Stomach (tissue), 9 donors: ENCODE measurements around the gene LCE1B. TPM values are rescaled to one million over a fixed set of nuclear protein-coding genes. Genes with fewer than 3 reads are reported as not detected.
A peak's percentile ranks its signal among the peaks of the same experiment; 100 is the strongest.

Experiments used
- DNase-seq, 2 donors: peaks; one replicate each; pipeline versions ENCODE4 v3.0.0 to v3.0.0-alpha.2; 2013 to 2019
- H3K27ac ChIP-seq, 5 donors: fragments of 200-600 bp in 4 of 5; sonication (generic) in 4 of 5; one replicate each; pipeline ENCODE4 v1.5.1; 2013 to 2019; ENCODE audit warnings: mild to moderate bottlenecking in 1 of 5, moderate library complexity in 1 of 5
- H3K27me3 ChIP-seq, 3 donors: fragments of 200-600 bp; sonication (generic); one replicate each; pipeline ENCODE4 v1.5.1; 2017 to 2019; ENCODE audit warnings: mixed run types in 1 of 3
- H3K36me3 ChIP-seq, 4 donors: fragments of 200-600 bp; sonication (generic); 1 replicate in 3 of 4; 2 replicates in 1 of 4; pipeline ENCODE4 v1.5.1; 2016 to 2019
- H3K4me1 ChIP-seq, 4 donors: fragments of 200-600 bp; sonication (generic); one replicate each; pipeline ENCODE4 v1.5.1; 2016 to 2019
- H3K4me3 ChIP-seq, 4 donors: fragments of 200-600 bp; sonication (generic) in 3 of 4; one replicate each; pipeline ENCODE4 v1.5.1; 2016 to 2019; ENCODE audit warnings: mild to moderate bottlenecking in 1 of 4
- H3K9me3 ChIP-seq, 4 donors: fragments of 200-600 bp; sonication (generic); one replicate each; pipeline ENCODE4 v1.5.1; 2016 to 2019
- EP300 ChIP-seq: sonication (generic); formaldehyde crosslinking; IDR thresholded peaks from one replicate; pipeline ENCODE4 v1.6.1; 2017; ENCODE audit warnings: antibody characterized with exemption
- POLR2A ChIP-seq, 4 donors: fragments of 450-650 bp; IDR thresholded peaks; one replicate each; pipeline ENCODE4 v1.6.1; 2016; ENCODE audit warnings: antibody characterized with exemption in 4 of 4, control low read depth in 2 of 4, mild to moderate bottlenecking in 1 of 4, moderate library complexity in 1 of 4
- POLR2AphosphoS5 ChIP-seq, 3 donors: sonication (generic); formaldehyde crosslinking; IDR thresholded peaks; one replicate each; pipeline ENCODE4 v1.6.1; 2016; ENCODE audit warnings: antibody characterized with exemption in 3 of 3
- WGBS, 5 donors: extraction: QIAGEN DNeasy Blood & Tissue Kit in 3 of 5; methylation state at CpG; one replicate each; pipeline versions ENCODE4 v1.1.5 to v1.1.7; 2013 to 2018; 5-methylcytosine and 5-hydroxymethylcytosine counted together
- intact Hi-C: fragments of 100-400 bp; cut with DNase I; formaldehyde crosslinking; loops from one replicate; pipeline ENCODE4 v1.15.1; 2023; ENCODE audit warnings: low total_unique reads
- polyA plus RNA-seq, 3 donors: library from polyadenylated mRNA; stranded (reverse); fragments of 200-250 nt; gene quantifications; one replicate each; pipeline ENCODE4 v1.2.3, GENCODE V29; 2013
- total RNA-seq, 5 donors: library from RNA; depleted of rRNA; stranded (reverse); fragments of >200 nt; gene quantifications; one replicate each; pipeline versions ENCODE4 v1.1.0 to v1.2.3, GENCODE V29; 2014 to 2016
- TF ChIP-seq, protein P1 (sequence below), 7 experiments: fragments of 450-650 bp in 4 of 7; fragments of 200-600 bp in 3 of 7; sonication (generic) in 3 of 7; IDR thresholded peaks; one replicate each; pipeline ENCODE4 v1.5.1; 2016 to 2019; ENCODE audit warnings: antibody characterized with exemption in 7 of 7, control low read depth in 2 of 7, mild to moderate bottlenecking in 1 of 7
- donor health status: healthy with polysubstance abuse.
- donor health status: Bipolar disorder and iron deficiency.
- donor health status: healthy.

LCE1B gene
- total and polyA plus RNA-seq, 8 donors: not detected

DNA sequence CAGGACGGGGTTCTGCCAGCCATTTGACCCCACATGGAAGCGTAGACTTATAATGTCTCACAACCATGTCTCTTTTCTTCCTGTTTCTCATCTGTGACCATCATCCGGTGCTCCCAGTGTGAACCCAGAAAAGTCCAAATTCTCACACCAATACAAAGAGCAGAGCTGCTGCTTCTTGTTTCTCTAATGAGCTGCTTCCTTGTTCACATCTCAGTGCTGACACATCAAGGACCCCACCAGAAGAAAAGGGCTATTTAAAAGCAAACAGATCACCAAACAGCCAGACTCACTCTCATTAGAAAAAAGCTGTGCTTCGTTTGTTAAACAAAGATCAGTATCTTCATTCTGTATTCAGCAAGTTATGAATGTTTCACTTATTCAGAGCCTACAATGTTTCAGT, 16.1 kb upstream of the LCE1B start:
- Histone ChIP-seq H3K9me3 (no peaks in the 10 kb centered on the region), H3K27ac (no peak overlapping the region), H3K36me3 (no peaks in the 10 kb centered on the region), H3K27me3 (no peaks in the 10 kb centered on the region), H3K4me1 (no peaks in the 10 kb centered on the region), H3K4me3 (no peak overlapping the region)
- peak in 1 of 2 donors; percentile 12 for DNase-seq
- intact Hi-C loops: no loop called here
- TF ChIP-seq EP300: no peak
- no peak for TF ChIP-seq POLR2AphosphoS5 (IDR thresholded peaks at IDR 0.05)
- no peak for TF ChIP-seq POLR2A (IDR thresholded peaks at IDR 0.05)
- TF ChIP-seq, protein P1, sequence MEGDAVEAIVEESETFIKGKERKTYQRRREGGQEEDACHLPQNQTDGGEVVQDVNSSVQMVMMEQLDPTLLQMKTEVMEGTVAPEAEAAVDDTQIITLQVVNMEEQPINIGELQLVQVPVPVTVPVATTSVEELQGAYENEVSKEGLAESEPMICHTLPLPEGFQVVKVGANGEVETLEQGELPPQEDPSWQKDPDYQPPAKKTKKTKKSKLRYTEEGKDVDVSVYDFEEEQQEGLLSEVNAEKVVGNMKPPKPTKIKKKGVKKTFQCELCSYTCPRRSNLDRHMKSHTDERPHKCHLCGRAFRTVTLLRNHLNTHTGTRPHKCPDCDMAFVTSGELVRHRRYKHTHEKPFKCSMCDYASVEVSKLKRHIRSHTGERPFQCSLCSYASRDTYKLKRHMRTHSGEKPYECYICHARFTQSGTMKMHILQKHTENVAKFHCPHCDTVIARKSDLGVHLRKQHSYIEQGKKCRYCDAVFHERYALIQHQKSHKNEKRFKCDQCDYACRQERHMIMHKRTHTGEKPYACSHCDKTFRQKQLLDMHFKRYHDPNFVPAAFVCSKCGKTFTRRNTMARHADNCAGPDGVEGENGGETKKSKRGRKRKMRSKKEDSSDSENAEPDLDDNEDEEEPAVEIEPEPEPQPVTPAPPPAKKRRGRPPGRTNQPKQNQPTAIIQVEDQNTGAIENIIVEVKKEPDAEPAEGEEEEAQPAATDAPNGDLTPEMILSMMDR (IDR thresholded peaks at IDR 0.05): no peak
- WGBS, 5 donors: 39 to 61% (median 58%) methylated on average over 4 of the region's 4 CpGs

DNA sequence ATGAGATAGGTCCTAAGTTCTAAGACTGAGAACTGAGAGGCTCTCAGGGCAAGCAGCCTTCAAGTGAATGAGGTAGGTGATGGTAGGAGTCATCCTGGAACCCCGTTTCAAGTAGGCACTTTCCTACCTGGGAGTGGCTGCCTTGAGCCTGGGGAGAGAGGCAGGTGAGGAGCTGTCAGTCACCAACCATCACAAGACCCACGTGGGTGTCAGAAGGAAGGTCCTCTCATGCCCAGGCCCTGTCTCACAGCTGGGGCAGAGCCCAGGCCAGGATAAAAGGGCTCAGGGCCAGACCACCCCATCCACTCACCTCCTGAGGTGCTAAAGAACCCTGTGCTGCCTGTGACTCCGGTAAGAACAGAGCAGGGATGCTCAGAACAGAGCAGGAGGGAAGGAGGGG, 15.3 kb upstream of the LCE1B start, which contains the start of gene LCE1D:
LCE1D (plus strand) TSS at position 301 of the 400 bp plus-strand sequence. CDS start 1,074 bp downstream, outside the sequence.
- intact Hi-C loops: no loop called here
- H3K9me3 ChIP-seq: no peaks in the 10 kb centered on the region
- no peak within 1 kb of the TSS for H3K4me3 ChIP-seq
- WGBS, 5 donors: 31 to 51% (median 37%) methylated on average over 2 to 3 of the region's 3 CpGs
- H3K27me3 ChIP-seq: no peaks in the 10 kb centered on the region
- TF ChIP-seq EP300 (no peak), POLR2AphosphoS5 (IDR thresholded peaks at IDR 0.05) (no peak), POLR2A (IDR thresholded peaks at IDR 0.05) (no peak)
- TF ChIP-seq, protein P1 (IDR thresholded peaks at IDR 0.05): no peak
- H3K4me1 ChIP-seq: no peaks in the 10 kb centered on the region
- H3K27ac ChIP-seq: no peak within 1 kb of the TSS
- H3K36me3 ChIP-seq: no peaks in the 10 kb centered on the region
- no peak for DNase-seq

DNA sequence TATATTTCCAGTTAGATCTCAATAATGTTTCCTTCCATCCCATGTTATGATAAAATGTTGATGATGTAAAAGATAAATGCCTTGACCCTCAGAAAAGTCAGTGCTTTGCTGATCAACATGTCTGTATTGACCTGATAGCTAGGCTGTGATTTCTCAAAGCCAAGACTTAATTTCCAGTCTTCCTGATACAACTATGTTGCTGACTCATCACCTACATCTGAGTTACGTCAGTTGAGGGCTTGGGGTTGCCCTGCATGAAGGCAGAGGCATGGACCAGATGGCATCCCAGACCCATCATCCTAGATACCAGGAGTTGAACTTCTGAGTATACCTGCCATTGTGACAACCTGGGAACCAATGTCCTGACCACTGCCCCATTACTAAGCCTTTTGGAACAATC, 10.4 kb upstream of the LCE1B start:
- no peak overlapping the region for H3K27ac ChIP-seq
- H3K36me3 ChIP-seq: no peaks in the 10 kb centered on the region
- intact Hi-C loops: no loop called here
- H3K9me3 ChIP-seq: no peaks in the 10 kb centered on the region
- WGBS, 5 donors: 52 to 67% (median 67%) methylated on average over 1 of the region's 1 CpG
- peaks cover 0 to 2% (median 0%) of the 10 kb centered on the region in 3 donors for H3K27me3 ChIP-seq
- TF ChIP-seq POLR2AphosphoS5 (IDR thresholded peaks at IDR 0.05) (no peak), POLR2A (IDR thresholded peaks at IDR 0.05) (no peak), EP300 (no peak)
- TF ChIP-seq, protein P1 (IDR thresholded peaks at IDR 0.05): no peak
- no peaks in the 10 kb centered on the region for H3K4me1 ChIP-seq
- no peak for DNase-seq
- no peak overlapping the region for H3K4me3 ChIP-seq

DNA sequence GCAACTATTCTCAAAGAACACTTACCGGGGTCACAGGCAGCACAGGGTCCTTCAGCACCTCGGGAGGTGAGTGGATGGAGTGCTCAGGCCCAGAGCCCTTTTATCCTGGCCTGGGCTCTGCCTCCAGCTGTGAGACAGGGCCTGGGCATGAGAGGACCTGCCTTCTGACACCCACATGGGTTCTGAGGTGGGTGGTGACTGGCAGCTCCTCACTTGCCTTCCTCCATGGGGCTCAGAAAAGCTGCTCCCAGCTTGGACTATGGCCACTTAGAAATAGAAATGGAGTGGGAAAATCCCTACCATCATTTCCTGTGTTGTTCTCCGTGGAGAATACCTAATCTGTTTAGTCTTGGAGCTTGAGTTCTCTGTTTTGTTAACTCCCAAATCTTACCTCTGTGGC, 5.2 kb upstream of the LCE1B start, which contains the start of gene LCE1C:
LCE1C (minus strand) TSS at position 76 of the 400 bp plus-strand sequence. CDS start 1,173 bp downstream, outside the sequence.
- TF ChIP-seq POLR2AphosphoS5 (IDR thresholded peaks at IDR 0.05): no peak

DNA sequence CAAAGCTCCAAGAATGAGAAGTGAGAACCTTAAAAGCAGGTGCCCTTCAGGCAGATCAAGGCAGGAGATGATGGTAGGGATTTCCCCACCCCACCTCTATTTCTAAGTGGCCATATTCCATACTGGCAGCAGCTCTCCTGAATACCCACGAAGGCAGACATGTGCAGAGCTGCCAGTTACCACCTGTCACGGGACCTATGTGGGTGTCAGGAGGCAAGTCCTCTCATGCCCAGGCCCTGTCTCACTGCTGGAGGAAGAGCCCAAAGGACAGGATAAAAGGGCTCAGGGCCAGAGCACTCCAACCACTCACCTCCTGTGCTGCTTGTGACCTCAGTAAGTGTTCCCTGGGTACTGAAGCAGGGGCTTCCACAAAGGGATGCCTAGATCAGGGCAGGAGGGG, 721 bp upstream of the LCE1B start:
- no peak for DNase-seq
- no peaks in the 10 kb centered on the region for H3K4me1 ChIP-seq
- H3K27me3 ChIP-seq: peaks cover 0 to 11% (median 0%) of the 10 kb centered on the region in 3 donors
- no peak overlapping the region for H3K4me3 ChIP-seq
- H3K9me3 ChIP-seq: peaks cover 0 to 5% (median 2%) of the 10 kb centered on the region in 4 donors
- no peak for TF ChIP-seq POLR2A (IDR thresholded peaks at IDR 0.05)
- no peak for TF ChIP-seq POLR2AphosphoS5 (IDR thresholded peaks at IDR 0.05)
- TF ChIP-seq EP300: no peak
- TF ChIP-seq, protein P1 (IDR thresholded peaks at IDR 0.05): no peak
- intact Hi-C loops: no loop called here
- H3K27ac ChIP-seq: no peak overlapping the region
- no peaks in the 10 kb centered on the region for H3K36me3 ChIP-seq
- WGBS, 5 donors: 72 to 85% (median 79%) methylated on average over 1 to 2 of the region's 2 CpGs

More for the DNA sequence above, 5.2 kb upstream of the LCE1B start, which contains the start of gene LCE1C:
- no peak within 1 kb of the TSS for H3K27ac ChIP-seq
- no peaks in the 10 kb centered on the region for H3K4me1 ChIP-seq
- H3K27me3 ChIP-seq: peaks cover 0 to 5% (median 0%) of the 10 kb centered on the region in 3 donors
- no peak for DNase-seq
- WGBS, 5 donors: 44 to 61% (median 55%) methylated on average over 3 of the region's 3 CpGs
- H3K4me3 ChIP-seq: no peak within 1 kb of the TSS
- intact Hi-C loops: no loop called here
- peaks cover 0 to 5% (median 0%) of the 10 kb centered on the region in 4 donors for H3K9me3 ChIP-seq
- no peaks in the 10 kb centered on the region for H3K36me3 ChIP-seq
